Pons (tissue), 1 donor: Measurements from ENCODE around the gene TRIM43.
"Not testable (repeated sequence)": the region's sequence is repeated elsewhere in the genome, so short reads cannot be mapped to it uniquely, and the experiment has no call there.

ENCODE experiments used
- DNase-seq: peaks from one replicate; pipeline ENCODE4 v3.0.0-alpha.2; 2016; ENCODE audit warnings: low spot score

The TRIM43 gene

GRCh38 chr2:95641787-95642186 is 50.0 kb downstream of the TRIM43 start:
- not testable (repeated sequence) for DNase-seq

GRCh38 chr2:95642360-95642759 is 50.6 kb downstream of the TRIM43 start:
- not testable (repeated sequence) for DNase-seq

- not testable (repeated sequence) for DNase-seq
Observed at GRCh38 chr2:95642951-95643350, 51.1 kb downstream of the TRIM43 start.

GRCh38 chr2:95645312-95645711 is 53.5 kb downstream of the TRIM43 start:
- not testable (repeated sequence) for DNase-seq

GRCh38 chr2:95646274-95646994 is 54.6 kb downstream of the TRIM43 start:
- DNase-seq: not testable (repeated sequence)

- DNase-seq: not testable (repeated sequence)
Observed at GRCh38 chr2:95648894-95649544, 57.2 kb downstream of the TRIM43 start.
